ENCODE results near the gene NOL3. TPM values are rescaled to one million over a fixed set of nuclear protein-coding genes. Genes with fewer than 3 reads are reported as not detected.

Gene NOL3
- total and polyA plus RNA-seq, 2 of the 13 experiments (the other 11 are each of a cell fraction or from before 2014, with no cell fraction given): 5.7 to 20.5 TPM

GRCh38 chr16:67164599-67165061, 5.7 kb upstream of the NOL3 start, which contains the start of gene HSF4 (continued):
- TF ChIP-seq PRDM4 (CRISPR knock-in tag; IDR thresholded peaks at IDR 0.05; ENCODE audit: borderline replicate concordance) (no peak), ZNF296 (CRISPR knock-in tag; conservative IDR thresholded peaks at IDR 0.05) (no peak), HDAC2 (CRISPR knock-in tag; IDR thresholded peaks at IDR 0.05) (peak; percentile 70), FOXO1 (CRISPR knock-in tag; IDR thresholded peaks at IDR 0.05) (no peak; the same call in 1 of the 2 replicates), HMG20B (CRISPR knock-in tag; conservative IDR thresholded peaks at IDR 0.05) (peak; percentile 63; the same call in 1 of the 2 replicates), HINFP (CRISPR knock-in tag; IDR thresholded peaks at IDR 0.05; ENCODE audit: low read depth) (peak; percentile 72; the same call in 1 of the 2 replicates), SMYD3 (CRISPR knock-in tag; IDR thresholded peaks at IDR 0.05) (peak; percentile 65; the same call in 1 of the 2 replicates), ZNF142 (CRISPR knock-in tag; IDR thresholded peaks at IDR 0.05) (peak; percentile 92), BCLAF1 (IDR thresholded peaks at IDR 0.05) (no peak), ZNF280D (CRISPR knock-in tag; IDR thresholded peaks at IDR 0.05) (no peak), ZSCAN29 (CRISPR knock-in tag; conservative IDR thresholded peaks at IDR 0.05) (0 out of 2 replicates have a peak, but pooled peaks have one; percentile 34), ZNF777 (CRISPR knock-in tag; IDR thresholded peaks at IDR 0.05) (peak; percentile 76; the same call in 1 of the 2 replicates), NFYC (CRISPR knock-in tag; IDR thresholded peaks at IDR 0.05) (peak; percentile 42)
